Measurements from ENCODE around the gene EIF4B.

GRCh38 chr12:52984136-52984535, 22.1 kb upstream of the EIF4B start:
- TF ChIP-seq EZH2 (IDR thresholded peaks at IDR 0.05; ENCODE audit: borderline replicate concordance, low read depth, low read length, severe bottlenecking) = no peak
- TF ChIP-seq, protein P1, sequence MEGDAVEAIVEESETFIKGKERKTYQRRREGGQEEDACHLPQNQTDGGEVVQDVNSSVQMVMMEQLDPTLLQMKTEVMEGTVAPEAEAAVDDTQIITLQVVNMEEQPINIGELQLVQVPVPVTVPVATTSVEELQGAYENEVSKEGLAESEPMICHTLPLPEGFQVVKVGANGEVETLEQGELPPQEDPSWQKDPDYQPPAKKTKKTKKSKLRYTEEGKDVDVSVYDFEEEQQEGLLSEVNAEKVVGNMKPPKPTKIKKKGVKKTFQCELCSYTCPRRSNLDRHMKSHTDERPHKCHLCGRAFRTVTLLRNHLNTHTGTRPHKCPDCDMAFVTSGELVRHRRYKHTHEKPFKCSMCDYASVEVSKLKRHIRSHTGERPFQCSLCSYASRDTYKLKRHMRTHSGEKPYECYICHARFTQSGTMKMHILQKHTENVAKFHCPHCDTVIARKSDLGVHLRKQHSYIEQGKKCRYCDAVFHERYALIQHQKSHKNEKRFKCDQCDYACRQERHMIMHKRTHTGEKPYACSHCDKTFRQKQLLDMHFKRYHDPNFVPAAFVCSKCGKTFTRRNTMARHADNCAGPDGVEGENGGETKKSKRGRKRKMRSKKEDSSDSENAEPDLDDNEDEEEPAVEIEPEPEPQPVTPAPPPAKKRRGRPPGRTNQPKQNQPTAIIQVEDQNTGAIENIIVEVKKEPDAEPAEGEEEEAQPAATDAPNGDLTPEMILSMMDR (IDR thresholded peaks at IDR 0.05; ENCODE audit: borderline replicate concordance, extremely low read depth, low read length, poor library complexity, severe bottlenecking) = peak; percentile 24
